ENCODE results near the gene SFXN3.

The SFXN3 gene

GRCh38 chr10:101031128-101031795, at the start of gene SFXN3, which contains the start of gene PDZD7:
Gene SFXN3 (plus strand): TSS chr10:101031234. CDS start chr10:101034695, 3,461 bp downstream.
Gene PDZD7 (minus strand): TSS chr10:101031129. CDS start chr10:101030219, 910 bp downstream.
- in situ Hi-C loops (cut with MboI; ENCODE audit: low sequenced_read_pairs, unreplicated experiment): loop anchor here (10.0 kb wide), 1 partner anchor 114 kb away; no protein-coding TSS in a partner anchor
- peak; percentile 98 for DNase-seq (ENCODE audit: low spot score)
- TF ChIP-seq, protein P1, sequence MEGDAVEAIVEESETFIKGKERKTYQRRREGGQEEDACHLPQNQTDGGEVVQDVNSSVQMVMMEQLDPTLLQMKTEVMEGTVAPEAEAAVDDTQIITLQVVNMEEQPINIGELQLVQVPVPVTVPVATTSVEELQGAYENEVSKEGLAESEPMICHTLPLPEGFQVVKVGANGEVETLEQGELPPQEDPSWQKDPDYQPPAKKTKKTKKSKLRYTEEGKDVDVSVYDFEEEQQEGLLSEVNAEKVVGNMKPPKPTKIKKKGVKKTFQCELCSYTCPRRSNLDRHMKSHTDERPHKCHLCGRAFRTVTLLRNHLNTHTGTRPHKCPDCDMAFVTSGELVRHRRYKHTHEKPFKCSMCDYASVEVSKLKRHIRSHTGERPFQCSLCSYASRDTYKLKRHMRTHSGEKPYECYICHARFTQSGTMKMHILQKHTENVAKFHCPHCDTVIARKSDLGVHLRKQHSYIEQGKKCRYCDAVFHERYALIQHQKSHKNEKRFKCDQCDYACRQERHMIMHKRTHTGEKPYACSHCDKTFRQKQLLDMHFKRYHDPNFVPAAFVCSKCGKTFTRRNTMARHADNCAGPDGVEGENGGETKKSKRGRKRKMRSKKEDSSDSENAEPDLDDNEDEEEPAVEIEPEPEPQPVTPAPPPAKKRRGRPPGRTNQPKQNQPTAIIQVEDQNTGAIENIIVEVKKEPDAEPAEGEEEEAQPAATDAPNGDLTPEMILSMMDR (IDR thresholded peaks at IDR 0.05; ENCODE audit: borderline replicate concordance, control extremely low read depth, extremely low read depth, insufficient read depth, missing control alignments): no peak

DNA sequence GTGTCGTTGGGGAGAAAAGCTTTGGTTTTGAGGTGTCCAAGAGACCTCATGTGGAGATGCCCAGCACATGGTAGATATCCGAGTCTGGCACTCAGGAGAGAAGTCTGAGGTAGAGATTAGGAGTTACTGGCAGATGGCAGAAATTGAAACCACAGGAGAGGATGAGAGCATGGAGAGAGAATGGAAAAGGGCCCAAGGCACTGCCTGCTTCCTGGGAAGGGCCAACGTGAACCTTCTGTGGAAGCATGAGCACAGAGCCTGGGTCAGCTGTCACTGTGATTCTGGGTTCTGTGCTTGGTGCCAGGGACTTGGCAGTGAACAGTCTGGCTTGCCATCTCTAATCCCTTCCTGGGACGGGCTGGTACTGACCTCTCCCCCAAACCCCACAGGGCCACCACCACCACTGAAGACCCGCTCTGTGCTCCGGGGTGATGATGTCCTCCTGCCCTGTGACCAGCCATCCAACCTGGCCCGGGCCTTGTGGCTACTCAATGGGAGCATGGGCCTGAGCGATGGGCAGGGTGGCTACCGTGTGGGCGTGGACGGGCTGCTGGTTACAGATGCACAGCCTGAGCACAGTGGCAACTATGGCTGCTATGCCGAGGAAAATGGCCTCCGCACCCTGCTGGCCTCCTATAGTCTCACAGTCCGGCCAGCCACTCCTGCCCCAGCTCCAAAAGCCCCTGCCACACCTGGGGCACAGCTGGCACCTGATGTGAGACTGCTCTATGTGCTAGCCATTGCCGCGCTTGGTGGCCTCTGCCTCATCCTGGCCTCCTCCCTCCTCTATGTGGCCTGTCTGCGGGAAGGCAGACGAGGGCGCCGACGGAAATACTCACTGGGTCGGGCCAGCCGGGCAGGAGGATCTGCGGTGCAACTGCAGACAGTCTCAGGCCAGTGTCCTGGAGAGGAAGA, 47.9 kb upstream of the SFXN3 start:
- in situ Hi-C loops (cut with MboI; ENCODE audit: low sequenced_read_pairs, unreplicated experiment): no loop called here
- TF ChIP-seq, protein P1 (IDR thresholded peaks at IDR 0.05; ENCODE audit: borderline replicate concordance, control extremely low read depth, extremely low read depth, insufficient read depth, missing control alignments): no peak
- no peak for DNase-seq (ENCODE audit: low spot score)

DNA sequence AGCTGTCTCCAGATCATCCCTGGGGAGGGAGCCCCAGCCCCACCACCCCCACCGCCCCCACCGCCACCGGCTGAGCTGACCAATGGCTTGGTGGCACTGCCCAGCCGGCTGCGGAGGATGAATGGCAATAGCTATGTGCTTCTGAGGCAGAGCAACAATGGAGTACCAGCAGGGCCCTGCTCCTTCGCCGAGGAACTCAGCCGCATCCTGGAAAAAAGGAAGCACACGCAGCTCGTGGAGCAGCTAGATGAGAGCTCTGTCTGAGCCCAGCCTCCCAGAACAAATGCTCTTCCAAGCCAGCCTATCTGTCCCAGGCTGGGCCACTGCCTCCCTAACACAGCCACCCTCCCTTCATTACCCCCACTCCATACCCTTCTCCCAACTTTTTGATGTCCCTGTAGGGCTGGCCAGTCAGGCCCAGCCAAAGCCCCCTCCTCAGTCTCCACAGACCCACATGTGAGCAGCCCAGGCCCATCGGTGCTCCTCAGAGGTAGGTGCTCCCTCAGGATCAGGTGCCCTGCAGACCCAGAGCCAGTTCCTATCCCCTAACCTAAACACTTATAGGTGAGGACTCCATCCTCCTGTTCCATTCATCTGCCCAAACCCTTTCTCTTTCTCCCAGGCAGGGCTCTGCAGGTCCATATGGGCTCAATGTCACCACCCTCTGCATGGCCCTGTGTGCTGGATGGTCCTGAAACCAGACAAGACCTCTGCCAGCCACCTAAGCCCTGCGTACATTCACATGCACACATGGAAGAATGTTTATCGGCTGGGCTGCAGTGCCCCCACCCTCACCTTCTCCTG, 47.0 kb upstream of the SFXN3 start:
- in situ Hi-C loops (cut with MboI; ENCODE audit: low sequenced_read_pairs, unreplicated experiment): no loop called here
- TF ChIP-seq, protein P1 (IDR thresholded peaks at IDR 0.05; ENCODE audit: borderline replicate concordance, control extremely low read depth, extremely low read depth, insufficient read depth, missing control alignments): no peak
- no peak for DNase-seq (ENCODE audit: low spot score)

GRCh38 chr10:100984672-100985177, 46.3 kb upstream of the SFXN3 start:
- DNase-seq (ENCODE audit: low spot score): no peak
- in situ Hi-C loops (cut with MboI; ENCODE audit: low sequenced_read_pairs, unreplicated experiment): no loop called here
- TF ChIP-seq, protein P1 (IDR thresholded peaks at IDR 0.05; ENCODE audit: borderline replicate concordance, control extremely low read depth, extremely low read depth, insufficient read depth, missing control alignments): no peak

DNA sequence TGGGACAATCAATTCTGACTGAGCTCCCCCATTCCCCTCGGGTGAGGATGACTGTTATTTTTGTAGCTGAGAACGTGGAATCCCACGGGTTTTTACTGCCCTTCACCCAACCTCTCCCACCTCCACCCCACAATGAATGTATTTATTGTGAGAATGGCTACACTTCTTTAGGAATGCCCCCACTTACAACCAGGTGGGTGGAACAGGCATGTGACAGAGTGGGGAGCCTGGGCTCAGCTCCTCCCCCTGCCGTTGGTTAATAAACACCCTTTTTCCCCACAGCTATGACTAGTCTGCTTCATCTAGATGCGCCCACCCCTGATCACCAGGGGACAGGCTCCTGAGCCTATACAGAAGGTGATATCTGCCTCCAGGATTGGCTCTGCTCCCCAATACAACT, 45.7 kb upstream of the SFXN3 start:
- TF ChIP-seq, protein P1 (IDR thresholded peaks at IDR 0.05; ENCODE audit: borderline replicate concordance, control extremely low read depth, extremely low read depth, insufficient read depth, missing control alignments): no peak
- no peak for DNase-seq (ENCODE audit: low spot score)
- in situ Hi-C loops (cut with MboI; ENCODE audit: low sequenced_read_pairs, unreplicated experiment): no loop called here

- in situ Hi-C loops (cut with MboI; ENCODE audit: low sequenced_read_pairs, unreplicated experiment): no loop called here
- no peak for DNase-seq (ENCODE audit: low spot score)
- TF ChIP-seq, protein P1 (IDR thresholded peaks at IDR 0.05; ENCODE audit: borderline replicate concordance, control extremely low read depth, extremely low read depth, insufficient read depth, missing control alignments): no peak
These were observed 44.4 kb upstream of the SFXN3 start for GRCh38 chr10:100986623-100986951.

All from GM13976 (cell line).